SJSA1 (cell line): Measurements from ENCODE around the gene TBX3. TPM values are rescaled to one million over a fixed set of nuclear protein-coding genes. Genes with fewer than 3 reads are reported as not detected.

Source experiments
- DNase-seq, 2 experiments: peaks; one replicate each; pipeline ENCODE4 v3.0.0-alpha.2; 2015 to 2020; ENCODE audit warnings: low spot score in 2 of 2, low read depth in 1 of 2
- H3K27ac ChIP-seq: fragments of 250-450 bp; sonication (Bioruptor Pico); 2 replicates; pipeline ENCODE4 v1.5.1; 2020; ENCODE audit warnings: mild to moderate bottlenecking, moderate library complexity
- H3K27me3 ChIP-seq: fragments of 250-450 bp; sonication (Bioruptor Pico); replicated peaks from 2 replicates; pipeline ENCODE4 v1.5.1; 2020; ENCODE audit warnings: mild to moderate bottlenecking, moderate library complexity
- H3K36me3 ChIP-seq: fragments of 250-450 bp; sonication (Bioruptor Pico); 2 replicates; pipeline ENCODE4 v1.5.1; 2020; ENCODE audit warnings: mild to moderate bottlenecking
- H3K4me1 ChIP-seq: fragments of 250-450 bp; sonication (Bioruptor Pico); replicated peaks from 2 replicates; pipeline ENCODE4 v1.6.1; 2021; ENCODE audit warnings: mild to moderate bottlenecking
- H3K4me3 ChIP-seq: fragments of 250-450 bp; sonication (Bioruptor Pico); 2 replicates; pipeline ENCODE4 v1.5.1; 2020; ENCODE audit warnings: mild to moderate bottlenecking
- H3K9me3 ChIP-seq: fragments of 250-450 bp; sonication (Bioruptor Pico); replicated peaks from 2 replicates; pipeline ENCODE4 v1.5.1; 2020; ENCODE audit warnings: mild to moderate bottlenecking
- total RNA-seq: library from RNA; depleted of rRNA; stranded (reverse); fragments of >200 nt; shearing (Covaris generic); gene quantifications from 2 replicates; pipeline ENCODE4 v1.2.3, GENCODE V29; 2014

Gene TBX3
- total RNA-seq, 1 experiment from 2014 or later = 37.4 TPM

DNA sequence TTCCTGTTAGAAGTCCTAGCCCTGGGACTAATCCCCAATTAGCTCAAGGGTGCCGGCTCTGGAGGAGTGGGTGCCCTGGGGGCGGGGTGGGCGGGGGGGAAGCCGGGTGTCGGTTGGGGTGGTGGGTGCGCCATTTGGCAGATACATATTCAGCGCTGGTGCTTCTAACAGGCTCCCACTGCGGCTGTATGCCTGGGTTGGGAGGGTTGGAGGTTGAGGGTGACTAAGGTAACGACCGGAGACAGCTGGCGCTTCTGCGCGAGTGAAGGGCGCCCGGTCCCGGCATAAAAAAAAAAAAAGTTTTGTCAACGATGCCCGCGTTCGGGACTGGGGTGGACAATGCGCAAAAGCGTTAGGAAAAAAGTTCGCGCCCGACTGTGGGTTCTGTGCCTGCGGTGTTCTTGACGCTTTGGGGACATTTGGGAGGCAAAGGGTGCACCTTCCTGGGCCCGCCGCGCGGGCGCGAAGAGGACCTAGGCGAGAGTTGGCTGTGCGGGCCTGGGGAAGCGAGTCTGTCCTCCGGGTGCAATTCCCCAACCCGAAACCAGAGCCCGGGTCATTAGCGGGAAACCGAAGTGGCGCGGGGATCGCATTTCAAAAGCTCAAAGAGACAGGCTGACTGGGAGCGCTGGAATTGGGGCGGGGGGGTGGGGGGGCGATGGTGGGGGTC is 19.2 kb downstream of the TBX3 start:
- H3K4me1 ChIP-seq = peaks cover 16% of the 10 kb centered on the region
- no peaks in the 10 kb centered on the region; the same call in 1 of the 2 replicates for H3K36me3 ChIP-seq
- no peak for DNase-seq
- no peaks in the 10 kb centered on the region for H3K9me3 ChIP-seq
- no peak overlapping the region for H3K27ac ChIP-seq
- H3K27me3 ChIP-seq = no peaks in the 10 kb centered on the region
- no peak overlapping the region for H3K4me3 ChIP-seq

DNA sequence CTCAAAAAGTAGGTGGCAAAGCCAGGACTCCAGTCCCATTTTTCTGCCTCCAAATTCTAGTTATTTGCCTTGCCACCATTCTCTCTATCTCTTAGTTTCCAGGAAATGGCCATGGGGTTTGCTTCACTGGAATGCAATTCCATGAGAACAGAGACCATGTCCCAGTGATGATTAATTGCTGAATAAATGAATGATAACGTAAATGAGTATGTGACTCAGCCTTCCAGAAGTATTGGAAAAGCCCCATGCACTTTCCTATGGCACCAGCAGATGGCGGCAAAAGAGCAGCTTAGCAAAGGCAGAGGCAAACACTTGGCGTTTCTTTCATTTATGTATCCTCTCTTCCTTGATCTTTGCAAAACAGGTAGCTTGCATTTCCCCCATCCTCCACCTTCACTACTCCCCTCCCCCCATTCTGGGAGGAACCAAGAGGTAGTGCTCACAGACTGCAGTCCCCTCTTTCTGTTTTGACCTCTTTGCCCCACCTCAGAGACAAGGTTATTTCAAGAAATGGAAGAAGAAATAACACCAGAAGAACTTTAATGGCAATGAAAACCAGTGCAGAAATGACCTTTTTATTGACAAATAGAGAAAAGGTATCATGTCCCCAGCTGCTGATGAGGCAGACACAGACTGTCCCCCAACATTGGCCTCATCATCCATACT is 21.3 kb downstream of the TBX3 start:
- peak; percentile 70 to 80 for DNase-seq
- peaks cover 10% of the 10 kb centered on the region for H3K4me1 ChIP-seq
- no peaks in the 10 kb centered on the region for H3K9me3 ChIP-seq
- no peaks in the 10 kb centered on the region for H3K27me3 ChIP-seq
- H3K27ac ChIP-seq = no peak overlapping the region
- H3K36me3 ChIP-seq = no peaks in the 10 kb centered on the region
- no peak overlapping the region for H3K4me3 ChIP-seq

DNA sequence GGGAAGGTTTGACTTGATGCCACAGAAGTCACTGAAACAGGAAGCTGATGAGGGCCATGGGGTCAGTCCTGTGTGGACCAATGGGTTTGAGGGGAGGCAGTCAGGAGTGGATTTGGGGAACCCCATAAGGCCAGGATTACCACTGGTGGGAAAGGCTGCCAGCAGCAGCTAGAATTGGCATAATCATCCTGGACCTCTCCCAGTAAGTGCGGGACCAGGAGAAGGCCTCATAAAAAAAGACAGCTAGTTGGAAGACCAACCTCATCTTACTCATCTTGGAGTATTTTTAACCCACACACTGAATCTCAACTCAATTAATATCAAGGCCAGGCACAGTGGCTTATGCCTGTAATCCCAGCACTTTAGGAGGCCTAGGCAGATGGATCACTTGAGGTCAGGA is 22.7 kb downstream of the TBX3 start:
- no peaks in the 10 kb centered on the region for H3K36me3 ChIP-seq
- no peak overlapping the region for H3K4me3 ChIP-seq
- H3K27me3 ChIP-seq = no peaks in the 10 kb centered on the region
- H3K4me1 ChIP-seq = peaks cover 20% of the 10 kb centered on the region
- H3K9me3 ChIP-seq = no peaks in the 10 kb centered on the region
- DNase-seq = no peak
- no peak overlapping the region for H3K27ac ChIP-seq

DNA sequence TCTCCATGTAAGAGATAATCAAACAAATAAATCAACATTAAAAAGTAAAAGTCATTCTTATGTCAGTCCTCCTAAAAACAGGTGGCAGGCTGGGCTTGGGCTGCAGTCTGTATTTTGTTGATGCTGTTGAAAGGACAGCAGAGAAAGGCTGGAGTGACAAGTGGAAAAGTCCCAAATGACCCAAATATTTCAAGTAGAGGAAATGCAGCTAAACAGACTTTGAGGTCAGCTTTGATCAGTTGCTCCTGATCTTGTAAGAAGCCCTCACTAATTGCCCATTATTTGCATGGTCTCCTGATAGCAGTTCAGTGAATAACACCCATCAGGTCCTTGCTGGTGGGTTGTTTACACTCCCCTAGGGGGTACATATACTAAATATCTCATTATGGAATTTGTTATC is 24.9 kb downstream of the TBX3 start:
- peaks cover 25% of the 10 kb centered on the region for H3K4me1 ChIP-seq
- no peak overlapping the region for H3K4me3 ChIP-seq
- no peaks in the 10 kb centered on the region for H3K27me3 ChIP-seq
- no peak overlapping the region for H3K27ac ChIP-seq
- H3K36me3 ChIP-seq = no peaks in the 10 kb centered on the region
- H3K9me3 ChIP-seq = no peaks in the 10 kb centered on the region
- no peak for DNase-seq

DNA sequence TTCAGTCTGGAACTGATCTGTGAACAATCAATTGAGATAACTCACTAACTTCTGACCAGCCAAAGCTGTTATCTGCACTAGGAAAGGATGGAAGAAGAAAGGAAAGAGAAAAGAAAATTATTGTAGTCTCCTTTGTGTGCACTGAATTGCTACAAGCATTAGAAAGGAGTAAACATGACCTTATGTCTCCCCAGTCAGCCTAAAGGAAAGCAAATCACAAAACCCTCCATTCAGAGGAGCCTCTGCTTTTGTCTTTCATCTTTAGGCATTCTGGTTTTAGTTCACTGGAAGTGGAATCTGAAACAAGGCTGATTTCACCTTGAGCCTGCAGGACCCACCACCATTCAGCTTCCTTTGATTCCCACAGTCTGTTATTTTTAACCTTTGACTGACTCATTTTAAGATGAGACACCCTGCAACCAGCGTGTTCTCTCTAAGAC is 26.0 kb downstream of the TBX3 start:
- Histone ChIP-seq H3K4me3 (no peak overlapping the region), H3K27ac (no peak overlapping the region), H3K27me3 (no peaks in the 10 kb centered on the region), H3K36me3 (no peaks in the 10 kb centered on the region), H3K9me3 (no peaks in the 10 kb centered on the region), H3K4me1 (peaks cover 25% of the 10 kb centered on the region)
- no peak for DNase-seq

DNA sequence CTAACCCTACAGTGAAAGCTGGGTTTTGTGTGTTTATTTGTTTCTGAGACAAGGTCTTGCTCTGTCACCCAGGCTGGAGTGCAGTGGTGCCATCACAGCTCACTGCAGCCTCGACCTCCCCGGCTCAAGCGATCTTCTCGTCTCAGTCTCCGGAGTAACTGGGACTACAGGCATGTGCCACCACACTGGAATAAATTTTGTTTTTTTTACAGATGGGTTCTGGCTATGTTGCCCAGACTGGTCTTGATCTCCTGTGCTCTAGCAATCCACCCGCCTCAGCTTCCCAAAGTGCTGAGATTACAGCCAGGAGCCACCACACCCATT is 26.4 kb downstream of the TBX3 start:
- Histone ChIP-seq H3K36me3 (no peaks in the 10 kb centered on the region), H3K27ac (no peak overlapping the region), H3K4me1 (peaks cover 25% of the 10 kb centered on the region), H3K27me3 (no peaks in the 10 kb centered on the region), H3K4me3 (no peak overlapping the region), H3K9me3 (no peaks in the 10 kb centered on the region)
- DNase-seq = no peak

DNA sequence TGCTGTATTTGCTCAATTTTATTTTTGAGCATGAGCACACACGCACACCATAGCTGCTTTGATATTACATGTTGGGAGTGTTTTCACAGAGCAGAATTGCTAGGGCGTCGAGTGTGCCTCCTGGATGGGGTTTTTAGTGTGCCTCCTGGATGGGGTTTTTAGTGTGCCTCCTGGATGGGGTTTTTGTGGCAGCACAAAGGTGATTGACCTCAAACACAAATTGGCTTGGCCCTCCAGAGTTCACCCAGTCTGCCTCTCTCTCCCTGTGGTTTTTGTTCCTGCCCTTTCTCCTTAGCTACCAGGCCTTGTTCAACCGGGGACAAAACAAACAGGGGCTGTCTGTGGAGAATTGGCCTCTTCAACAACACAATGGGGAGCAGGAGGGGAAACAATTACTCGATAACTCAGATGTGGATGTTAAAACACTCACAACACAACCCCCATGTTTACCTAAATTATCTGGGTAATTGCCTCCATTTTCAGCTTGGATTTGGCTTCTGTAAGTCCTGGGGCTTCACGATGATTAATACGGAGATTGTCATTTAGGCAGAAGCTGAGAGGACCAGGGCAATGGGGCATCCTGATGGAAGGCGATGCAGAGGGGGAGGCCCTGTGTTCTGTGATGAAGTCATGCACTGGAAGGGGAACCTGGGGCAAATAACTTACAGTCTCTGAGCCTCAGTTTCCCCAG is 26.9 kb downstream of the TBX3 start:
- no peaks in the 10 kb centered on the region for H3K9me3 ChIP-seq
- H3K4me1 ChIP-seq = peaks cover 21% of the 10 kb centered on the region
- DNase-seq = no peak

DNA sequence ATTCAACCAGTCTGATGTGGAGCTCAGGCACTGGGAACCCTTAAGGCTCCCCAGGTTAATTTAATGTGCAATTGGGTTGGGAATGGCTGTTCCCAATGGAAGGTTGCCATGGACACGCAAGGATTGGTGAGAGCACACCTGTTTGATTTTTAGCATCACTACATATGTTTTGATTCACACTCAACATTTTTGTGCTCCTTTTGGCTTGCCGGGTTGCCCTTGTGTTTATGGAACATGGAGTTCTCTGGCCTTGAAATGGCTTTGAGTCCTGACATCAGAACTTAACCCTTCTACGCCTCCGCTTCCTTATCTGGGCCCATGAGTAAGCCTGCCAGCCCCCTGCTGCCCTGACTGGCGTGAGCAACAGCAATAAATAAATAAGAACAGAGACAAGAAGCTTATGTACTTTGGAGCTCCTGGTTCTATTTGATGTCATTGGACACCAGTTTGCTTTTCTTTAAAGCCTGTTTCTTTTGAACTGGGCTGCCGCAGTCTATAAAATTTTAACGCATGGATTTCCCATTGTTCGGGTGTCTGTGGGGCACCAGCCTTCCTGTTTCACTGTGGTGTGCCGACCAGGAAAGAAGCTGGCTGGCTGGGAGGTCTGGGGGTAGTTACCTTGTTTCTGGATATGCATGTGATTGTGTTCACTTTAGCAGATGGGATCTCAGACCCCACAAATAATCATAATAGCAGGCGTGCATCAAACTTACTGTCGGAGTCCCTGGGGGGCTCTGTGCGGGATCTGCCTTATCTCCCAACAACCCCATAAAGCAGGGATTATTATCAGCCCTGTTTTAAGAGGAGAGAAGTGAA is 27.8 kb downstream of the TBX3 start:
- DNase-seq = peak in 1 of 2 experiments; percentile 52
- Histone ChIP-seq H3K9me3 (no peaks in the 10 kb centered on the region), H3K27ac (peak overlapping the region; percentile 38; the same call in 1 of the 2 replicates), H3K4me1 (peaks cover 21% of the 10 kb centered on the region), H3K4me3 (no peak overlapping the region), H3K27me3 (no peaks in the 10 kb centered on the region), H3K36me3 (no peaks in the 10 kb centered on the region)

More for the DNA sequence above, 26.9 kb downstream of the TBX3 start:
- H3K36me3 ChIP-seq = no peaks in the 10 kb centered on the region
- H3K4me3 ChIP-seq = no peak overlapping the region
- peak overlapping the region; percentile 38; the same call in 1 of the 2 replicates for H3K27ac ChIP-seq
- H3K27me3 ChIP-seq = no peaks in the 10 kb centered on the region

DNA sequence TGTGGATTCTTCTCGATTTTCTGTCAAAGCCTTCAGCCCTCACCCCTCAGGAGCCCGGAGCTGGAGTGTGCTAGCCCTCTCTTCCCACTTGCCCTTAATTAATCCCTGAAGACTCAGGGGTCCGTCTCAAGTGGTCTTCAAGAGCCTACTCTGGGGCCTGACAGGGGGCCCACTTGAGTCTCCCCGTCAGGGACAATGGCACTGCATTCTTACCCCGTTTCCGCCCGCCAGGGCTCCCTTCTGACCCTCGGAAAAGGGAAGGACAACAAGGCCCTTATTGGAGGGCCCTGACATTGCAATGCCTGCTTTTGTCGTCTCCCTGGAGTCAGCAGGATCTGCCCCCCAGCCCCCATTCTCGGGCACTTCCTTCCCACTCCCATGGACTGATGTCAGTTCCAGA is 34.4 kb downstream of the TBX3 start:
- Histone ChIP-seq H3K9me3 (no peaks in the 10 kb centered on the region), H3K27ac (no peak overlapping the region), H3K4me3 (no peak overlapping the region), H3K27me3 (no peaks in the 10 kb centered on the region), H3K36me3 (no peaks in the 10 kb centered on the region), H3K4me1 (no peaks in the 10 kb centered on the region)
- no peak for DNase-seq

DNA sequence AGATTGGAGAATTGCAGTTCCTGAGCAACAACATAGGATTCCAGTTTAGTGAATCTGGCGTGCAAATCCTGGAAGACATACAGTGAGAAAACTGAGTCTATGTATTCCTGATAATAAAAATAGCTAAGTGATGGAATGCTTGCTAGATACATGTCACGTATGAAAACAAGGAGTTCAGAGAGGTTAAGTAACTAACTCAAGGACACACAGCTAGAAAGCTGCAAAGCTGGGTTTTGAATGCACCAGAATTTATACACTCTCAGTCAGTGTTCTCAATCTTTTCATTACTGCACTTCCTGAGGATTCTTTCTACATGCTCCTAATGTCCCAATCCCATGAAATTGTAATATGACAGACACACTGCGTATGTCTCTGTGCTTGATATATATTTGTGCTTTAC is 35.3 kb downstream of the TBX3 start:
- no peaks in the 10 kb centered on the region for H3K4me1 ChIP-seq
- H3K9me3 ChIP-seq = no peaks in the 10 kb centered on the region
- H3K4me3 ChIP-seq = no peak overlapping the region
- H3K27me3 ChIP-seq = no peaks in the 10 kb centered on the region
- no peak for DNase-seq
- no peak overlapping the region for H3K27ac ChIP-seq
- no peaks in the 10 kb centered on the region for H3K36me3 ChIP-seq

DNA sequence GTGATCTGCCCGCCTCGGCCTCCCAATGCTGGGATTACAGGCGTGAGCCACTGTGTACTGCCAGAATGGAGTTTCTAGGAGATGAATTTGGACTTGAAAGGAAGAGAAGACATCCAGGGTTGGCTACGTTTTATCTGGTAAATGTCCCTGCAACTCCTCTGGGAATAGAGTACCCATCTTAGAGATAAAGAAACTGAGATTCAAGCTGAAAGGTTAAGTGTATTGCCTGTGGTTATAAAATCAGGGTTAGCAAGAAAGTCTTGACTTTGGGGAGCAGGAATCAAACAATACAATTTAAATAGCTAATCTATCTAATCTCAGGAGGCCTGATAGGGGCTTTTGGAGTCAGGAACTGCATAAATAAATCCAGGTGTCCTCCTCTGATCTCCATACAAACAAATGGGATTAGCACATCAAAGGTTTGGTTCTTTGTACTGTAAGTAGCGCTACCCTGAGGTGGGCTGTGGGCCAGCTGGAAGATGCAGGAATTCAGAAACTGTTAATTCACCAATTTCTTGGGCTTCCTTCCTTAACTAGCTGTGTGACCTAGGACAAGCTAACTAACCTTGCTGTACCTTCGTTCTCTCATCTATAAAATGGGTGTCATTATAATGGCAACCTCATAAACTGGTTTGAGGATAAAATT is 45.1 kb downstream of the TBX3 start:
- DNase-seq = no peak
- Histone ChIP-seq H3K36me3 (no peaks in the 10 kb centered on the region), H3K9me3 (no peaks in the 10 kb centered on the region), H3K27ac (no peak overlapping the region), H3K4me1 (no peaks in the 10 kb centered on the region), H3K4me3 (no peak overlapping the region), H3K27me3 (no peaks in the 10 kb centered on the region; the same call in 1 of the 2 replicates)

DNA sequence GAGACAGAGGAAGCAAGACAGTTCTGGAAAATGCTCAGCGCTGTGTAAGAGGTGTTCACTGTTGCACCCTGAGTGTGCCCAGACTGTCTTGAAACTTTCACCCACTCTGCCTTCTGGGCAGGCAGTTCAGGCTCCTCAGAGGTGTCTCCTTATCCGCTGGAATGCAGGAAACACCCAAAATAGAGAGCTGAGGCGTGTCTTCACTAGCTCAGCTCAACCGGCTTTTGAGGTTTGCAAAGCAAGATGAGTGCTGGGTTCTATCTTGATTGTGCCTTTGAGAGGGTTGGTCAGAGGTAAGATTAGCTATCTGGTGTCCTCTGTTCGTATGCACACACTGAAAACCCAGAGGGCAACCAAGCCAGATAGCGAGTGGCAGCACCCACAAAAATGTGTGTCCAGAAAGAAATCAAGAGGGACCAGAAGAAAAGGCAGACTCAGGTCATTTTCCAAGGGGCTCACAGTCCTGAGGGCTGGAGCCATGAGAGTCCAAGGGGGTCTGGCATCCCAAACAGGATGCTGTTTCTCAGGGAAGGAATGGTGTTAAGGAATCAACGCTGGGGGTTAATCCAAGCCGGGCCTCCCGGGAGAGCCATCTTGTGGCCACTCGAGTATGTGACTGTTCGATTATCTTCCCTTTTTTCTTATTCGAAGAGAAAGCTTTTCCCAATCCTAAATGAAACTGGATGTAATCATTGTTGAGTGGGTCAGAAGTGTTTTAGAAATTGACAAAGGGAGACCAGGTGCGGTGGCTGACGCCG is 47.1 kb downstream of the TBX3 start:
- H3K4me3 ChIP-seq = no peak overlapping the region
- H3K36me3 ChIP-seq = no peaks in the 10 kb centered on the region
- no peaks in the 10 kb centered on the region; the same call in 1 of the 2 replicates for H3K27me3 ChIP-seq
- DNase-seq = no peak
- no peaks in the 10 kb centered on the region for H3K4me1 ChIP-seq
- no peaks in the 10 kb centered on the region for H3K9me3 ChIP-seq
- H3K27ac ChIP-seq = no peak overlapping the region

DNA sequence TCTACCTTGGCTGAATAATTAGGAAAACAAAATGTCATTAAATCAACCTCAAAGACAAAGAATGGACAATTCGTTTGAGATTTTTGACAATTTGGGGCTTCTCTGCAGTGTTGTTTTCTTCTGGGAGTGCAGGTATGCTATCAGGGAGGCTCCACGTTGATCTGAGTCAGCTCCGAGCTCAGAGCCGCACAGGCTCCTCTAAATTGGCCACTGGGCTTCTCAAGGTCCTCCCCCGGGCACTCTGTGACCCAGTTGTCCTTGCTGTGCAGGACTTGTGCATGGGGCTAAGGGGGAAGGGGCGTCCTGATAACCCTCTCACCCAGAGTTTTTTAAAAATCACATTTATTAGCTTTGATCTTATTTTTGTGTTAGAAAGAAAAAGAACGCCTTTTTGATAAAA is 52.7 kb downstream of the TBX3 start:
- no peak overlapping the region for H3K4me3 ChIP-seq
- no peaks in the 10 kb centered on the region for H3K4me1 ChIP-seq
- H3K36me3 ChIP-seq = no peaks in the 10 kb centered on the region
- no peak for DNase-seq
- no peaks in the 10 kb centered on the region for H3K27me3 ChIP-seq
- H3K9me3 ChIP-seq = no peaks in the 10 kb centered on the region
- H3K27ac ChIP-seq = no peak overlapping the region
